ENCODE measurements around the gene PRMT5.

Gene PRMT5

DNA sequence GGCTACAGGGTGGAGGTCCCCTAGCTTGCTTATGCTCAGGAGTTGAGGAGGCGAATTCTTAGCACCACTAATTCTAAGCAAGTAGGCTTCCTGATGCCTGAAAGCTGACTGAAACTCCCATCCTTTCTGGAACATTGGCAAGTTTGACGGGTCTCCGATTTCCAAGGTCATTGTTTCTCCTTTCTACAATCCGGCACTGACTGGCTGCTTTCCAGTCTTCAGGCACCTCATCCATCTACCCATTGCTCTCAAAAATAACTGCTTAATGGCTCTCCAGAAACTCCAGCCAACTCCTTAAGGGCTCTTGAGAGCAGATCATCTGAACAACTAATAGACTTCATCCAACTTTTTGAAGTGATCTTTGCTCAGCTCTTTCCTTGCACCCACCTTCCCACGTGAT, 32.8 kb downstream of the PRMT5 start:
- no peak for DNase-seq

DNA sequence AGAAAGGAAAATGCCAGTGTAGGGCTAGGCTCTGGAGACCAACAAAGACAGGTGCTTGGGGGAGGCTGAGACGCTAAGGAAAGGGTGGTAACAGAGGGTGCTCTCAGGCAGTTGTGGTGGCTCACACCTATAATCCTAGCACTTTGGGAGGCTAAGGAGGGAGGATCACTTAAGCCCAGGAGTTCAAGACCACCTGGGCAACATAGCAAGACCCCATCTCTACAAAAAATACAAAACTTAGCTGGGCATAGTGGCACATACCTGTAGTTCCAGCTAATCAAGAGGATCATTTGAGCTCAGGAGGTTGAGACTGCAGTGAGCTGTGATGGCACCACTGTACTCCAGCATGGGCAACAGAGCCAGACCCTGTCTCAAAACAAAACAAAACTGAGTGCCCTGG, 33.8 kb downstream of the PRMT5 start:
- no peak for DNase-seq

DNA sequence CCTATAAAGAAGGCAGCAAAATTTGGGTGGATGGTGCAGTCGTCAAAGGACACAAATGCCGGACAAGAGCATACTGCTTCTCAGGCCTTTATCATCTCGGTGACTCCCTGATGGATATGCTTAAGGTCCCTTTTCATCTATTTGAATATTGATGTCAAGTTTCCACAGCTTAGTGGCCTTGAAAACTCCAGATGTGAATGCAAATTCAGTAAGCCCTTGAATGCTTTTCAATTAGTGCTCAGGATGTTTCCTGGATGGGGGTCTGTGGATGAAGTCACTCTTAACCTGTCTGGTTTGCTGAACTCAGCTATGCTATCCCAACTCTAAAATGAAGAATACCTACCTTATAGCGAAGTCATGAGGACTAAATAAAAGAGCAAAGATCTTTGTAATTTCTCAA, 35.5 kb downstream of the PRMT5 start:
- no peak for DNase-seq

DNA sequence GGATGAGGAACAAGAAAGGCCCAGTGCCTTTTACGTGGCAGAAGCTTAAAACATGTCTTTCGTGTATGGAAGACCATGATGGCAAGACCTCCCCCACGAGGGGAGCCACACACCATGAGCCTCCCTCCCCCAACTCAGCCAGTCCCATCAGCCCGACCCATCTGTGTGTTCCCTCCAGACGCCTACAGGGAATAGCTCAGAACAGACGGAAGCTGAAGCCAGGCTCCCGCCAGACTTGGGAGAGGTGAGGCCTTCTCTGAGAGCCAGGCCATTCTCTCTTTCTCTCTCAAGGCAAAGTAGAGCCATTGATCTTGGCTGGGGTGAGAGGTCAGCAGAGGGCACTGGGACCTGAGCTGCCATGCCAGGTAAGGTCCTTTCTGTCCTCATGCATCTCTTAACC, 36.7 kb downstream of the PRMT5 start:
- DNase-seq, result no peak

DNA sequence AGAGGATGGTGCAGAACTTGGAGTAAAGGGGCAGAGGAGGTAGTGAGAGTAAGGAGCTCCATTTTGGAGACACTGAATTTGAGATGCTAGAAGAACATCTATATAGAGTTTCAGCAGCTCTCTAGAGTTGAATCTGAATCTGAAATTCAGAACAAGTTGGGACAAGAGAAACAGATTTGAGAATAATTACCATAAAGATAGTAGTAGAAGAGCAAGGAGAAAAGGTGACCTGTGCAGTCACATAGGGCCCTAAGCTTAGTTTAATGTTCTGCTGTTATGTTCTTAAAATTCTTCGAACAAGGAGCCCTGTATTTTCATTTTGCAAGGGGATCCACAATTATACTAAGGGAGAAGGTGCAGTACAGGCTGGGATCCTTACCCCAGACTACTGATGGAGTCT, 38.8 kb downstream of the PRMT5 start:
- DNase-seq, result no peak

DNA sequence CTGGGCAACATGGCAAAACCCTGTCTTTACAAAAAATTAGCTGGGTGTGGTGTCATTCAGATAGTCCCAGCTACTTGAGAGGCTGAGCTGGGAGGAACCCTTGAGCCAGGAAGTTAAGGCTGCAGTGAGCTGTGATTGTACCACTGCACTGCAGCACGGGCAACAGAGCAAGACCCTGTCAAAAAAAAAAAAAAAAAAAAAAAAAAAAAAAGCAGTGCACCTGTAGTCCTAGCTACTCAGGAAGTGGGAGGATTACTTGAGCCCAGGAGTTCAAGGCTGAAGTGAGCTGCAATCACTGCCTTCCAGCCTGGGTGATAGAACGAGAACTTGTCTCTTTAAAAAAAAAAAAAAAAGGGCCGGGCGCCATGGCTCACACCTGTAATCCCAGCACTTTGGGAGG, 40.5 kb downstream of the PRMT5 start:
- DNase-seq, result no peak

DNA sequence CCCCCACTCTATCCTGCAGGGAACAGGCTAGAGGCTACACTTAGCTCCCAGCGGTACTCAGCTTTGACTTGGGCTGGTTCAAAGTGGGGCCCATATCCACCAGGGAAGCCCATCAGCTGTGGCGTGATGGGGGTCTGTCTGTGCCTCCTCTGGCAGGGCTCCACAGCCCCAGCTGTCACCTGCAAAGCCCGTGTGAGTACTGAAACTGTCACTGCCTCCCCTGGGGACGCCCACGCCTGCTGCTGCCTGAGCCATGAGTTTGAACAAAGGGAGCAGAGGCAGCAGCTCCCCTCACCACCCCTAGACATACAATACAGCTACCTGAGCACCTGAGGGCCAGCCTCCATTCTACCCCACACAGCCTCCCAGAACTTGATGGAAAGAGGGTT, 41.2 kb downstream of the PRMT5 start:
- no peak for DNase-seq

DNA sequence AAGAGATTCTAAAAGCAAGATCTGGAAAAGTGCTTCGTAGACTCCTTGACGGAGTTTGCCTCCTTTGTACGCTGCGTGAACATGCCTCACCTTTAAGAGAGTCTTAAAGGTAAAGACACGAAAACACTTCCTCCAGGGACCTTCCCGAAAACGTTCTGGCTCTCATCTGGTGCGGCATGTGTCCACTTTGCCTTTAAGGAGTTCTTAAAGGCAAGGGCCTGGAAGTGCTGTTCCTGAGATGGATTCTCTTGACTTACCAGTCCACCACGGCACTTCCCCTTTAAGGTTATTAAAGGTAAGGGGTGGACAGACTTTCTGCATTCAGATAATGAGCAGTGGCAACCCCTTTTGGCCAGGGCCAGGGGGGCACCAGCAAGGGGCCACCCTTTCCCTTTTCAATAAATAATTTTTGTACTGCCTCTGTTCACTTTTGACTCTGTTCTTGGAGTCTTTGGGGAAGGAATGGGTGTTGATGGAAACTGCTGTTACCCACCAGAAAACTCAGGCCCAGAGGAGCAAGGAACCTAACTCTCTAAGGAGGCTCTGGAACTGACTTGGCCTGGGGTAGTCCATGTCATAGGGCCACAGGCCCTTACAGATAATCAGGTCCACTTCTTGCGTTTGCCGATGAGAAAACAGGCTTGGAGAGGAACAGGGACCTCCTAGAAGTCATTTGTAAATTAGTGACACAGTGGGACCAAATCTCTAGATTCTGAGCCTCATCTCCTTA, 41.8 kb downstream of the PRMT5 start:
- DNase-seq, result no peak

DNA sequence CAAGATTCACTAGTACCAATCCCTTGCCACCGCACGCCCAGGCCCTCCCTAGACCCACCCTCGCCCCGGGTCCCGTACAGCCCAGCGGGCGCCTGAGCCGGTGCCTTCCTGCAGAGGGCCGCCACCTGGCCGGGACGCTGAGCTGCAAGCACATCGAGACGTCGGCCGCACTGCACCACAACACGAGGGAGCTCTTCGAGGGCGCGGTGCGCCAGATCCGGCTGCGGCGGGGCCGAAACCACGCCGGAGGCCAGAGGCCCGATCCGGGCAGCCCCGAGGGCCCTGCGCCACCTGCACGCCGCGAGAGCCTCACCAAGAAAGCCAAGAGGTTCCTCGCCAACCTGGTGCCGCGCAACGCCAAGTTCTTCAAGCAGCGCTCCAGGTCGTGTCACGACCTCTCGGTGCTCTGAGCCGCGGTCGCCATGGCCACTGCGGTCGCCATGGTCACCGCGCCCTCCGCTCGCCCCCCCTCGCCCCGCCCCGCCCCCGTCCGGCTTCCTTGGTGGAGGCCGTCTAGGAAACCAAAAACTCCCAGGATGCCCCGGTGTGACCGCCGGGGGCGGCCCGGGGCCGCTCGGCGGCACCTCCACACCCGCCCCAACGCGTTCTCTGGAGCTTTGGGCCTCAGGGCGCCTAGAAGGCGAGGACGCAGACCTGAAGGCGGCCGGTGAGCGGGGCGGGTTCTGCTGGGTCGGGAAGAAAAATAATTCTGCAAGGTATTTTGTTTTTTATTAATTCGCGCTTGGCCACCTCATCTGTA, 42.5 kb downstream of the PRMT5 start:
- peak; percentile 44 for DNase-seq

DNA sequence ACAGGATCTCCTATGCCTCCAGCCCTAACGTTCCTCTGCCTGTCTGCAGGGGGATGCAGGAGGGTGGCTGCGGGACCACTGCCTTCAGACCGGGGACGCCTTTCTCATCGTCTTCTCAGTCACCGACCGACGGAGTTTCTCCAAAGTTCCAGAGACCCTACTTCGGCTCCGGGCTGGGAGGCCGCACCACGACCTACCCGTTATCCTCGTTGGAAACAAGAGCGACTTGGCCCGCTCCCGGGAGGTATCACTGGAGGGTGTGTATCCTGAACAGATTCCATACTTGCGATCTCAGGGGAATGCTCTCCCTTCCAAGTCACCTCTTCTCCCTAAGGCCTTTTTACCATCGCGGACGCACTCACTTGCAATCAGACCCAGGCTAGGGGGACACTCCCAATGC, 43.2 kb downstream of the PRMT5 start:
- DNase-seq, result no peak

DNA sequence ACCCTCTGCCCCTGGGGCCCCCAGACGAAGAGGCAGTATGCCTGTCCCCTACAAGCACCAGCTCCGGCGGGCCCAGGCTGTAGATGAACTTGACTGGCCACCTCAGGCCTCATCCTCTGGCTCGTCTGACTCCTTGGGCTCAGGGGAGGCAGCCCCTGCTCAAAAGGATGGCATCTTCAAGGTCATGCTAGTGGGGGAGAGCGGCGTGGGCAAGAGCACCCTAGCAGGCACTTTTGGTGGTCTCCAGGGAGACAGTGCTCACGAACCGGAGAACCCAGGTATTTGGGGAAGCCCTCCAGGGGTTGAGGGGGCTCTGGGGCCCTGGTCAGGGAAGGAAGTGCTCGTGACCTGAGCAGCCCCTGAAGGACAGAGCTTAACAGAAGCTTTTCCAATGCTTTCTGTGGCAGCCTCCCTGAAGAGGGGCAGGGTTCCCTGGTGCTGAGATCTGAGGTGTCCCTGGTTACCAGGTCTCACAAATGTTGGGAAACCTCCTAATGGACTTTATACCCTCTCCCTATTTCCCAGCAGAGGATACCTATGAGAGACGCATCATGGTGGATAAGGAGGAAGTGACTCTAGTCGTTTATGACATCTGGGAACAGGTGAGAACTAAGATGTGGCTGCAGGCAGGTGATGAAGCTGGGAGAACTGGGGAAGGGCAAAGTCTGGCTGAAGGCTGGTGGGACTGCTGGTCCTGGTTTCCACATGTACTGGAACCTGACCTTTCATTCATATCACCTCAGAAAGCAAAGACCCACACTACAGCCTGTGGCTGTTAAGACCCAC, 44.2 kb downstream of the PRMT5 start:
- DNase-seq, result no peak

DNA sequence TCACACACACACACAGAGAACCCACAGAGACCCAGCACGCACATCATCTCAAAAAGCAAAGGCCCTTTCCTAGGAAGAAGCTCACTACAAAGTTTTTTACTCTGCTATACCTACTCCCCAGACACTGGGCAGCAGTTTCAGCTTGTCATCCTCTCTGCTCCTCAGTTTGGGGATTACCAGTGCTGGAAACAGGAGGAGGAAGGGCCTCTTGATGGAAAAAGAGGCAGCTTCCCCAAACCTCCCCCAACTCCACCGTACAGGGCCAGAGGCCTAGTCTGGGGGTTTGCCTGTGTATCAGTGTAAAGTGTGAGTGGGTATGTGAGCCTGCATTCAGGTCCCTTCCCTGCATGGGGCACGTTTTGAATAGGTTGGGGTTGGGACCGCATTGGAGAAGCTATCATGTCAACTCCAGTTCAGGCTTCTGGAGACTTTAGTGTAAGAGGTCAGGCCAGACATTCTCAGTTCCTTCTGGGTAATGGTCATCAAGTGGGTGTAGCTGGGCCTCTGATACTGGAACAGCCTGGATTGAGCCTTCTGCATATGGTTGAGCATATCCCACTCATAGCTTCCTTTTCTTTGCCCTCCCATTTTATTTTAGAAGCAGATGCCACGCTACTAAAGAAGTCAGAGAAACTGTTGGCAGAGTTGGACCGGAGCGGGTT, 45.0 kb downstream of the PRMT5 start:
- peak; percentile 46 for DNase-seq

DNA sequence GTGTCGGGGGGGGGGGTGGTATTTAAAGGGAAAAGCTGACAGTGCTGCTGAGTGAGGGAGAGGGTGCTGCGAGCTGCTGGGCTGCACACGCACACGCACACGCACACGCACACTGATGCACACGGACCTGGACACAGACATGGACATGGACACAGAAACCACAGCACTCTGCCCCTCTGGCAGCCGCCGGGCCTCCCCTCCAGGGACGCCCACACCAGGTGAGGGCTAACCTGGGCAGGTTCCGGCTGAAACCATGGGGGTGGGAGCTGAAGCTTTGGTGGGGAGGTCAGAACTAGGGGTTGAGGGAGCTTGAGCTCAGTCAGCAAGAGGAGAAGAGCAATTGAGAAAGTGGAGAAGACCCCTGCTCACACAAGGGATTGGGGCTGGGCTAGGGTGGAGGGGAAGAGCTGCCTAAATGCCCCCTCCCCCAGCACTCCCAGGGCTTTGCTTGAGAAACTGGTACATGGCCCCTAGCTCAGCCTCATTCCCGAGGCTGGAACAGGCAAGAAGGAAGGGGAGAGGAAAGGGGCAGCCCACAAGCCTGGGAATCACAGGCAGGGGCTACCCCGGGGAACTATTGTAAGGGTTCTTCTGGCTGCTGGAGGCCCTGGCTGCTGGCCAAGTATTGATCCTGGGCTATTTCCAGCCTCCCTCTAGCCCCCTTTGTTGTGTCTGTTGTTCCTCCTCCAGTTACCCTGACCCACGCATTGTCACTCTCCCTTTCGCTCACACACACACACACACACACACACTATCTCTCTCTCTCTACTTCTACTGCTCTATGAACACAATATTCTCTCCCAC, 45.8 kb downstream of the PRMT5 start, which contains the start of gene REM2:
Gene REM2 (plus strand): TSS at position 50 of the 804 bp plus-strand sequence. CDS start 66 bp downstream, at position 116.
- no peak for DNase-seq

DNA sequence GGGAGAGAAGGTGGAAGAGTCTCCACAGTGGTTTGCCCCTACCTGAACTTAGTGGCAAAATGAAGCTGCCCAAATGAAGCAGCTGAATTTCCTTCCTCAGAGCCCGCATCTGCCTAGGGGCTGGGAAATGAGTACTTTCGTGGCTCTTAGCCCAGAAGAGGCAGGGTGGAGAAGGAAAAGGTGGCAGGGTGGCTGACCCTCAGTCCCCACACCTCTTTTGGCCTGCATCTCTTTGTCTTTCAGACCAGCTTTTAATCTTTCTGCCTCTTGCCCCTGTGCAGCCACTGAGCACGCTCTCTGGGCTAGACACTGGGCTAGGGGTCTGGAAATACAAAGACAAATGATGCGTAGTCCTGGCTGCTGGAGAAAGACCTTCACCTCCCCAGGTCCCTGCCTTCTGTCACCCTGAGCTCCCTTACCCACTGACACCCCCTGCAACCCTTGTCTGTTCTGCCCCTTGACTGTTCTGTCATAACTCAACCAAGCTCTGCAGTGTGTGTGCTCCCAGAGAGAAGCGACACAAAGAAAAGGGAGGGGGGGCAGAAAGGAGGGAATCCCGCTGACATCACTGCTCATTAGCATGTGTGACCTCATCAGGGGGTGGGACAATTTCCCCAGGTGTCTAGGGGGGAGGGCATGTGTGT, 46.5 kb downstream of the PRMT5 start:
- DNase-seq, result peak; percentile 6

DNA sequence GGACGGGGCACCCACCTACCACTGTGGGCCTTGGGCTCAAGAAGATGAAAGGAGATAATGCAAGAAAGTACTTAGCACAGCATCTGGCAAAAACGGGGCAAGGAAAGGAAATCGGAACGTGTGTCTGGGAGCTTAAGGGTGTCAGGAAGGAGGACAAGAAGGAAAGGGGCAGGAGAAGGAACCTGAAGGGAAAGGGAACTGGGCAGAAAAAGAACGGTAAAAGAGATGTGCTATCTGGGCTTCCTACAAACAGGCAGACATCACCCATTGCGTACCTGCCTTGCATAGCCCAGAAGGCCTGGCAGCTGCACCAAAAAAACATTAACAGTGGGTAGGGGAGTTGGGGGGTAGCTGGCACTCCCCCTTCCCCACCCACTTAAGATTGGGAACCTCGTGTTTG, 47.1 kb downstream of the PRMT5 start:
- DNase-seq, result no peak

DNA sequence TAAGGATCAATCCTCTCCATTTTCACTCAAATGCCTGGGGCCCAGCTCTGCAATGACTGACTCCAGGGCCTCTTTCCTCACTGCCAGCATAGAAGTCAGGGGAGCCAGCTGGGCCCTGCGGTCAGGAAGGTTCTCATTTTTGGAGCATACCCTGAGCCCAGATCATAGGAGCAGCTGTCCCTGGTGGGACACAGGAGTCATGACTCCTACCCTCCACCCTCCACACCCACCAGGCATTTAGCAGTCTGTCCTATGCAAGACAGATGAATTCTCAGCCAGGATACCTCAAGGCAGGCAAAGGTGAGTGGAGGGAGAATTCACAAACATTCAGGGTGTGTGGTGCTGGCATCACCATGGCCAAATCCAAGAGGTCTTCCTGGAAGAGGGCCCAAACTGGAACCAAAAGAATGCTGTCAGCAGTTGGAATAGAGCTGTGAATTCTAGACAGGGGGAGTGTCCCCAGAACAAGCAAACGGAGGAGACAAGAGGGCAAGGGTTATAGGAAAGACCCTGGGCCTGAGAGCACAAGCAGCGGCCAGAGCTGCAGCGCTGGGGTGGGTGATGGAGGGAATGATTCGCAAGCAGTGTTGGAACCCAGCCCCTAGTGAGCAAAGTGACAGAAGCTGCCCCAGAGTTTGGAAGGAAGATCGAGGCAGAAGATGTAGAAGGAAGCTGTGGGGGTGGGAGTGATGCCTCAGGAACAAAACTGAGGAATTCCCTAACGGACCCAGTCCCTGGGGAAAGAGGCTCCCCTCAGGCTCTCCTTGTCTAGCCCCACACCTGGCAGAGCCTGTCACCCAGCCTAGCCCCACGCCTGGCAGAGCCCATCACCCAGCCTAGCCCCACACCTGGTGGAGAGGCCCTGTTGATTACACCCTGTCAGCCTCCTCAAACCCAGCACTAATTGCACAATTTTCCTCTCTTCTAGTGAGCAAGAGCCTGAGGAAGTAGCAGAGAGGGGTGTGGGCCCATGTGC, 50.6 kb downstream of the PRMT5 start:
- DNase-seq, result no peak

DNA sequence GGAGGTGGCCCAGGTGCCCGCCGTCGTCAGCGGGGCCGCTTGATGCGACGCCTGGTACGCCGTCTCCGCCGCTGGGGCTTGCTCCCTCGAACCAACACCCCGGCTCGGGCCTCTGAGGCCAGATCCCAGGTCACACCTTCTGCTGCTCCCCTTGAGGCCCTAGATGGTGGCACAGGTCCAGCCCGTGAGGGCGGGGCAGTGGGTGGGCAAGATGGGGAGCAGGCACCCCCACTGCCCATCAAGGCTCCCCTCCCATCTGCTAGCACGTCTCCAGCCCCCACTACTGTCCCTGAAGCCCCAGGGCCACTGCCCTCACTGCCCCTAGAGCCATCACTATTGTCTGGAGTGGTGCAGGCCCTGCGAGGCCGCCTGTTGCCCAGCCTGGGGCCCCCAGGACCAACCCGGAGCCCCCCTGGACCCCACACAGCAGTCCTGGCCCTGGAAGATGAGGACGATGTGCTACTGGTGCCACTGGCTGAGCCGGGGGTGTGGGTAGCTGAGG, 52.1 kb downstream of the PRMT5 start:
- no peak for DNase-seq

DNA sequence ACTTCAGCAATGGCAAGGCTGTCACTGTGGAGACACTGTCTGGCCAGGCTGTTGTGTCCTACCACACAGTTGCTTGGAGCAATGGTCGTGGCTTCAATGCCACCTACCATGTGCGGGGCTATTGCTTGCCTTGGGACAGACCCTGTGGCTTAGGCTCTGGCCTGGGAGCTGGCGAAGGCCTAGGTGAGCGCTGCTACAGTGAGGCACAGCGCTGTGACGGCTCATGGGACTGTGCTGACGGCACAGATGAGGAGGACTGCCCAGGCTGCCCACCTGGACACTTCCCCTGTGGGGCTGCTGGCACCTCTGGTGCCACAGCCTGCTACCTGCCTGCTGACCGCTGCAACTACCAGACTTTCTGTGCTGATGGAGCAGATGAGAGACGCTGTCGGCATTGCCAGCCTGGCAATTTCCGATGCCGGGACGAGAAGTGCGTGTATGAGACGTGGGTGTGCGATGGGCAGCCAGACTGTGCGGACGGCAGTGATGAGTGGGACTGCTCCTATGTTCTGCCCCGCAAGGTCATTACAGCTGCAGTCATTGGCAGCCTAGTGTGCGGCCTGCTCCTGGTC, 53.3 kb downstream of the PRMT5 start:
- DNase-seq, result no peak

DNA sequence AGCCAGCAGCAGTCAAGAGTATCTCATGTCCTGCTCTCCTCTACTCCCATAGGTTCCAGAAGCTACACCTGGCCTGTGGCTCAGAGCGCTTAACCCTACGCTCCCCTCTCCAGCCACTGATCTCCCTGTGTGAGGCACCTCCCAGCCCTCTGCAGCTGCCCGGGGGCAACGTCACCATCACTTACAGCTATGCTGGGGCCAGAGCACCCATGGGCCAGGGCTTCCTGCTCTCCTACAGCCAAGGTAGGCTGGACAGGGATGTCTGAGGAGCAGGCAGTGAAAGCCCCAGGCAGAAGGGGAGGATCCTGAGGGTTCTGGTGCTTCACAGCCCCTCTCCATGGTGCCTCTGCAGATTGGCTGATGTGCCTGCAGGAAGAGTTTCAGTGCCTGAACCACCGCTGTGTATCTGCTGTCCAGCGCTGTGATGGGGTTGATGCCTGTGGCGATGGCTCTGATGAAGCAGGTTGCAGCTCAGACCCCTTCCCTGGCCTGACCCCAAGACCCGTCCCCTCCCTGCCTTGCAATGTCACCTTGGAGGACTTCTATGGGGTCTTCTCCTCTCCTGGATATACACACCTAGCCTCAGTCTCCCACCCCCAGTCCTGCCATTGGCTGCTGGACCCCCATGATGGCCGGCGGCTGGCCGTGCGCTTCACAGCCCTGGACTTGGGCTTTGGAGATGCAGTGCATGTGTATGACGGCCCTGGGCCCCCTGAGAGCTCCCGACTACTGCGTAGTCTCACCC, 54.0 kb downstream of the PRMT5 start:
- no peak for DNase-seq
